Measurements from ENCODE around the gene PEX6.

- TF ChIP-seq CTCF (IDR thresholded peaks at IDR 0.05; ENCODE audit: low read depth, low read length) = no peak
- no peak for TF ChIP-seq POLR2A (IDR thresholded peaks at IDR 0.05; ENCODE audit: extremely low read depth, insufficient read length)
Measured at GRCh38 chr6:42988486-42989020, 9.6 kb upstream of the PEX6 start.

Measured in NB4 (cell line).